GM23338 (cell line): ENCODE results near the gene ARRDC4. TPM values are rescaled to one million over a fixed set of nuclear protein-coding genes. Genes with fewer than 3 reads are reported as not detected.

Experiments used
- ATAC-seq: fragments of 200-7000 bp; cut with Tn5 transposase; 3 replicates; pipeline ENCODE4 v1.9.1; 2020
- DNase-seq: peaks from one replicate; pipeline ENCODE4 v3.0.0-alpha.2; 2015; ENCODE audit warnings: low spot score
- H2AFZ ChIP-seq: fragments of 200-600 bp; sonication (generic); 2 replicates; pipeline ENCODE4 v1.8.0; 2016; ENCODE audit warnings: antibody characterized with exemption, mild to moderate bottlenecking, moderate library complexity
- H3F3A ChIP-seq: fragments of 200-600 bp; sonication (generic); replicated peaks from 2 replicates; pipeline ENCODE4 v1.8.0; 2017; ENCODE audit warnings: antibody characterized with exemption, mixed run types, low read depth
- H3K27ac ChIP-seq: fragments of 200-600 bp; sonication (generic); 2 replicates; pipeline ENCODE4 v1.6.1; 2016; ENCODE audit warnings: low read depth
- H3K27me3 ChIP-seq: fragments of 200-600 bp; sonication (generic); 2 replicates; pipeline ENCODE4 v1.8.0; 2016; ENCODE audit warnings: mild to moderate bottlenecking, mixed run types, moderate library complexity; ENCODE audit not compliant: insufficient read depth
- H3K36me3 ChIP-seq: fragments of 200-600 bp; sonication (generic); 2 replicates; pipeline ENCODE4 v1.8.0; 2016; ENCODE audit warnings: mild to moderate bottlenecking; ENCODE audit not compliant: insufficient read depth
- H3K4me1 ChIP-seq: fragments of 200-600 bp; sonication (generic); 2 replicates; pipeline ENCODE4 v1.8.0; 2016; ENCODE audit warnings: mild to moderate bottlenecking, moderate library complexity; ENCODE audit not compliant: insufficient read depth
- H3K4me2 ChIP-seq: fragments of 200-600 bp; sonication (generic); 2 replicates; pipeline ENCODE4 v1.7.1; 2017; ENCODE audit warnings: mixed run types
- H3K4me3 ChIP-seq: fragments of 200-600 bp; sonication (generic); 2 replicates; pipeline ENCODE4 v1.6.1; 2016; ENCODE audit warnings: mixed run types
- H3K79me2 ChIP-seq: fragments of 200-600 bp; sonication (generic); replicated peaks from 2 replicates; pipeline ENCODE4 v1.8.0; 2017; ENCODE audit warnings: mild to moderate bottlenecking; ENCODE audit not compliant: insufficient read depth
- H3K9me2 ChIP-seq: fragments of 200-600 bp; sonication (generic); 2 replicates; pipeline ENCODE4 v1.8.0; 2017; ENCODE audit not compliant: insufficient read depth
- H4K20me1 ChIP-seq: fragments of 200-600 bp; sonication (generic); replicated peaks from 2 replicates; pipeline ENCODE4 v1.8.0; 2017; ENCODE audit warnings: mild to moderate bottlenecking; ENCODE audit not compliant: insufficient read depth
- H3K27ac Mint-ChIP-seq: 2 replicates; pipeline ENCODE4 v1.8.0; 2020; ENCODE audit warnings: inconsistent platforms, mild to moderate bottlenecking, moderate library complexity, mixed read lengths
- H3K27me3 Mint-ChIP-seq: 3 replicates; pipeline ENCODE4 v1.8.0; 2022; ENCODE audit warnings: low read depth, mild to moderate bottlenecking, moderate library complexity, mixed read lengths, inconsistent platforms; ENCODE audit not compliant: insufficient read depth, poor library complexity
- H3K36me3 Mint-ChIP-seq: 3 replicates; pipeline ENCODE4 v1.8.0; 2021; ENCODE audit warnings: low read depth, mild to moderate bottlenecking, inconsistent platforms, moderate library complexity, mixed read lengths
- H3K4me1 Mint-ChIP-seq: 3 replicates; pipeline ENCODE4 v1.8.0; 2020; ENCODE audit warnings: mild to moderate bottlenecking, inconsistent platforms, mixed read lengths
- H3K4me3 Mint-ChIP-seq: 3 replicates; pipeline ENCODE4 v1.8.0; 2021; ENCODE audit warnings: moderate library complexity, mild to moderate bottlenecking, inconsistent platforms, mixed read lengths
- H3K9me3 Mint-ChIP-seq: 3 replicates; pipeline ENCODE4 v1.8.0; 2020; ENCODE audit warnings: moderate library complexity, mild to moderate bottlenecking, inconsistent platforms, mixed read lengths
- CREB1 ChIP-seq: fragments of 250-450 bp; sonication (Bioruptor Pico); IDR thresholded peaks from 2 replicates; pipeline ENCODE4 v1.5.0; 2020; ENCODE audit warnings: low read depth, mild to moderate bottlenecking, moderate library complexity
- CTCF ChIP-seq, 2 experiments: fragments of 200-600 bp in 1 of 2; sonication (generic) in 1 of 2; conservative IDR thresholded peaks; 2 replicates each; pipeline versions ENCODE4 v1.5.1 to v1.6.1; 2016 to 2017; ENCODE audit warnings: antibody characterized with exemption in 2 of 2, low read depth in 2 of 2, mild to moderate bottlenecking in 2 of 2, moderate library complexity in 1 of 2
- ETS1 ChIP-seq: IDR thresholded peaks from 2 replicates; pipeline ENCODE4 v1.6.1; 2016; ENCODE audit warnings: antibody characterized with exemption
- EZH2 ChIP-seq: fragments of 200-600 bp; sonication (generic); IDR thresholded peaks from one replicate; pipeline ENCODE4 v1.8.0; 2017; ENCODE audit warnings: antibody characterized with exemption, mild to moderate bottlenecking, low read depth; ENCODE audit not compliant: unreplicated experiment
- EZH2phosphoT487 ChIP-seq: fragments of 200-600 bp; sonication (generic); IDR thresholded peaks from one replicate; pipeline ENCODE4 v1.8.1; 2018; ENCODE audit warnings: antibody characterized with exemption; ENCODE audit not compliant: unreplicated experiment
- REST ChIP-seq: IDR thresholded peaks from one replicate; pipeline ENCODE4 v1.6.1; 2018; ENCODE audit warnings: antibody characterized with exemption; ENCODE audit not compliant: unreplicated experiment
- STAT1 ChIP-seq: IDR thresholded peaks from one replicate; pipeline ENCODE4 v1.6.1; 2016; ENCODE audit warnings: antibody characterized with exemption; ENCODE audit not compliant: unreplicated experiment
- ZNF114 ChIP-seq: fragments of 250-450 bp; sonication (Bioruptor Pico); IDR thresholded peaks from 2 replicates; pipeline ENCODE4 v1.5.0; 2020; ENCODE audit warnings: mild to moderate bottlenecking, moderate library complexity
- polyA plus RNA-seq: library from polyadenylated mRNA; unstranded; fragments of >200 nt; fragmentation: Nextera tagmentation; extraction: Ambion mirVana; gene quantifications from 2 replicates; pipeline ENCODE4 v1.2.1, GENCODE V29; 2016
- total RNA-seq: library from RNA; depleted of rRNA; stranded (reverse); fragments of >200 nt; shearing (Covaris generic); gene quantifications from 2 replicates; pipeline ENCODE4 v1.2.3, GENCODE V29; 2014

The ARRDC4 gene
- total and polyA plus RNA-seq, 2 experiments from 2014 or later = 2.0 to 6.9 TPM

GRCh38 chr15:98009169-98009568 is 48.7 kb downstream of the ARRDC4 start (continued):
- TF ChIP-seq ETS1 = no peak
- no peak for TF ChIP-seq ZNF114 (CRISPR knock-in tag)
- no peak for TF ChIP-seq EZH2
- no peak for TF ChIP-seq CTCF (conservative IDR thresholded peaks at IDR 0.05; ENCODE audit: low read depth in 2 of 2)

DNA sequence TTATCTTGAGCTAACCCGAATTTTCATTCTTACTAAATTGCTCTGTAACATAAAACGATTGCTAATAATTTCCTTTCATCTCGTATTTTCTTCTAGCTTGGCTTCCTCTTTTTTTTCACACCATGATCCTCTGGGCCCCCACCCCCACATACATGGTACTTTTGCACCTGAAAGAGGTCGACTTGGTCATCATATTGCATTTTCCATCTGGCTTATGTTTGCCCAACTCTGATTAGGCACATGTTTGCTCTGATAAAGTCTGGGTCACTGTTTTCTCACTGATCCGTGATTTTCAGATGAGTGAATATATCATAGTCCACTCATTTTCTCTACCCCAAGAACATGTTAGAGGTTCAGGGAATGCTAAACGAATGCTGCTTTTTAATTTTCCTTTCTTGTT is 49.5 kb downstream of the ARRDC4 start:
- Mint-ChIP-seq H3K27ac (no peak overlapping the region), H3K9me3 (no peaks in the 10 kb centered on the region), H3K27me3 (no peaks in the 10 kb centered on the region), H3K4me3 (no peak overlapping the region), H3K36me3 (no peaks in the 10 kb centered on the region), H3K4me1 (peaks cover 4% of the 10 kb centered on the region; the same call in 1 of the 3 replicates)
- no peak overlapping the region for H2AFZ ChIP-seq
- no peak overlapping the region for H3K27ac ChIP-seq
- no peaks in the 10 kb centered on the region for H3K36me3 ChIP-seq
- no peaks in the 10 kb centered on the region for H3K4me1 ChIP-seq
- no peak overlapping the region for H3K4me2 ChIP-seq
- H4K20me1 ChIP-seq = no peaks in the 10 kb centered on the region
- DNase-seq (no peak), ATAC-seq (no peak)
- no peak overlapping the region for H3K4me3 ChIP-seq
- H3F3A ChIP-seq = no peaks in the 10 kb centered on the region
- no peaks in the 10 kb centered on the region for H3K27me3 ChIP-seq
- H3K79me2 ChIP-seq = no peaks in the 10 kb centered on the region
- H3K9me2 ChIP-seq = no peaks in the 10 kb centered on the region
- TF ChIP-seq CTCF (conservative IDR thresholded peaks at IDR 0.05; ENCODE audit: low read depth in 2 of 2) = no peak
- no peak for TF ChIP-seq STAT1
- no peak for TF ChIP-seq EZH2
- no peak for TF ChIP-seq REST
- no peak for TF ChIP-seq EZH2phosphoT487
- no peak for TF ChIP-seq CREB1 (CRISPR knock-in tag)
- TF ChIP-seq ETS1 = no peak
